PC-9 (cell line): ENCODE measurements around the gene RMI2. TPM values are rescaled to one million over a fixed set of nuclear protein-coding genes. Genes with fewer than 3 reads are reported as not detected.

Source experiments
- BruUV-seq: library from RNA; stranded (reverse); fragments of 400-500 nt; replicated peaks from 2 replicates; lab custom pipeline; 2021; lab: Mats Ljungman, UMichigan
- CTCF ChIA-PET: fragments of 300-600 bp; sonication (Branson Sonifier 250); formaldehyde crosslinking; loops from one replicate; lab custom pipeline; 2022; ENCODE audit warnings: antibody characterized with exemption; lab: Charles Lee
- POLR2A ChIA-PET: fragments of 300-600 bp; sonication (Branson Sonifier 250); formaldehyde crosslinking; loops from one replicate; lab custom pipeline; 2022; ENCODE audit warnings: antibody characterized with exemption; ENCODE audit not compliant: unreplicated experiment; lab: Charles Lee
- DNase-seq, 2 experiments: peaks; one replicate each; pipeline versions ENCODE4 v3.0.0 to v3.0.0-alpha.2; 2015 to 2022; ENCODE audit warnings: mixed read lengths in 1 of 2
- H2AFZ ChIP-seq: fragments of 200-600 bp; sonication (generic); 2 replicates; pipeline ENCODE4 v1.8.1; 2017; ENCODE audit warnings: antibody characterized with exemption
- H3F3A ChIP-seq: fragments of 200-600 bp; sonication (generic); 2 replicates; pipeline ENCODE4 v1.8.1; 2017; ENCODE audit warnings: antibody characterized with exemption, mild to moderate bottlenecking, low read depth; ENCODE audit not compliant: insufficient read depth
- H3K27ac ChIP-seq: fragments of 200-600 bp; sonication (generic); 2 replicates; pipeline ENCODE4 v1.6.1; 2016; ENCODE audit warnings: mixed run types
- H3K27me3 ChIP-seq: fragments of 200-600 bp; sonication (generic); 2 replicates; pipeline ENCODE4 v1.6.1; 2016; ENCODE audit warnings: low read depth, mixed run types; ENCODE audit not compliant: insufficient read depth
- H3K36me3 ChIP-seq: fragments of 200-600 bp; sonication (generic); 2 replicates; pipeline ENCODE4 v1.6.1; 2016; ENCODE audit warnings: low read depth, mixed run types
- H3K4me1 ChIP-seq: fragments of 200-600 bp; sonication (generic); replicated peaks from 2 replicates; pipeline ENCODE4 v1.6.1; 2016; ENCODE audit warnings: mixed run types; ENCODE audit not compliant: insufficient read depth
- H3K4me2 ChIP-seq: fragments of 200-600 bp; sonication (generic); 2 replicates; pipeline ENCODE4 v1.6.1; 2017; ENCODE audit warnings: mixed run types
- H3K4me3 ChIP-seq: fragments of 200-600 bp; sonication (generic); 2 replicates; pipeline ENCODE4 v1.6.1; 2016; ENCODE audit warnings: mixed run types
- H3K79me2 ChIP-seq: fragments of 200-600 bp; sonication (generic); 2 replicates; pipeline ENCODE4 v1.6.1; 2017; ENCODE audit warnings: low read depth, mixed run types
- H3K9me2 ChIP-seq: fragments of 200-600 bp; sonication (generic); 2 replicates; pipeline ENCODE4 v1.8.1; 2017; ENCODE audit warnings: mild to moderate bottlenecking; ENCODE audit not compliant: insufficient read depth
- H3K9me3 ChIP-seq: fragments of 200-600 bp; sonication (generic); 2 replicates; pipeline ENCODE4 v1.8.1; 2016; ENCODE audit warnings: low read depth; ENCODE audit not compliant: insufficient read depth
- H4K20me1 ChIP-seq: fragments of 200-600 bp; sonication (generic); 2 replicates; pipeline ENCODE4 v1.8.1; 2017; ENCODE audit not compliant: insufficient read depth
- EZH2 ChIP-seq: fragments of 200-600 bp; sonication (generic); IDR thresholded peaks from 2 replicates; pipeline ENCODE4 v1.8.0; 2017; ENCODE audit warnings: antibody characterized with exemption, low read depth
- intact Hi-C: fragments of 100-400 bp; cut with micrococcal nuclease; formaldehyde crosslinking; loops from one replicate; pipeline ENCODE4 v1.10.0; 2022; ENCODE audit not compliant: unreplicated experiment
- total RNA-seq: library from RNA; stranded (reverse); gene quantifications from 2 replicates; pipeline ENCODE4 v1.2.3, GENCODE V29; 2021
- TF ChIP-seq, protein P1 (sequence below): fragments of 200-600 bp; sonication (generic); conservative IDR thresholded peaks from 2 replicates; pipeline ENCODE4 v1.6.1; 2017; ENCODE audit warnings: mixed run types, antibody characterized with exemption, mild to moderate bottlenecking, moderate library complexity

Gene RMI2
- total RNA-seq, 1 experiment from 2014 or later, result 38.0 TPM

DNA sequence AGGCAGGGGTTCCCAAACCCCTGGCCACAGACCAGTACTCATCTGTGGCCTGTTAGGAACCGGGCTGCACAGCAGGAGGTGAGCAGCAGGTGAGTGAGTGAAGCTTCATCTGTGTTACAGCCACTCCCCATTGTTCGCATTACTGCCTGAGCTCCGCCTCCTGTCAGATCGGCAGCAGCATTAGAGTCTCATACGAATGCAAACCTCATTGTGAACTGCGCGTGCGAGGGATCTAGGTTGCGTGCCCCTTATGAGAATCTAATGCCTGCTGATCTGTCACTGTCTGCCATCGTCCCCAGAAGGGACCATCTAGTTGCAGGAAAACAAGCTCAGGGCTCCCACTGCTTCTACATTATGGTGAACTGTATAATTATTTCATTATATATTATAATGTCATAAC, 25.1 kb upstream of the RMI2 start:
- intact Hi-C loops, result no loop called here
- BruUV-seq, result no TSS peak
- H3K4me2 ChIP-seq, result no peak overlapping the region

DNA sequence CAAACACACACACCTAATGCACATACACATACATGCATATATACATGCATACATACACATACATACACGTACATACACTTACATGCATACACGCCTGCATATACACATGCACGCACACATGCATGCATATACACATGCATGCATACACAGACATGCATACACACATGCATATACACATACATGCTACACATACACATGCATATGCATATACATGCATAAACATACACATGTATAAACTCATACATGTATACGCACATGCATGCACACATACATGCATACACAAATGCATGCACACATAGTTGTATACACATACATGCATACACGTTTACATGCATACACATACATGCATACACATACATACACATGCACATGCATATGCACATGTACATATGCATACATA, 23.6 kb upstream of the RMI2 start:
- H3K4me2 ChIP-seq, result no peak overlapping the region
- H3K27me3 ChIP-seq, result no peaks in the 10 kb centered on the region
- H3K4me3 ChIP-seq, result no peak overlapping the region
- H3K36me3 ChIP-seq, result no peaks in the 10 kb centered on the region
- ChIA-PET CTCF (no interaction called here), POLR2A (no interaction called here)
- DNase-seq, result no peak
- no peak overlapping the region for H2AFZ ChIP-seq
- no peaks in the 10 kb centered on the region for H3K9me3 ChIP-seq
- no peak overlapping the region for H3K27ac ChIP-seq
- no peaks in the 10 kb centered on the region for H4K20me1 ChIP-seq
- no peaks in the 10 kb centered on the region for H3K79me2 ChIP-seq
- H3K9me2 ChIP-seq, result no peaks in the 10 kb centered on the region
- H3F3A ChIP-seq, result peaks cover 11% of the 10 kb centered on the region; the same call in 1 of the 2 replicates
- H3K4me1 ChIP-seq, result peaks cover 9% of the 10 kb centered on the region; the same call in 1 of the 2 replicates
- BruUV-seq, result no TSS peak
- TF ChIP-seq EZH2, result no peak
- TF ChIP-seq, protein P1, sequence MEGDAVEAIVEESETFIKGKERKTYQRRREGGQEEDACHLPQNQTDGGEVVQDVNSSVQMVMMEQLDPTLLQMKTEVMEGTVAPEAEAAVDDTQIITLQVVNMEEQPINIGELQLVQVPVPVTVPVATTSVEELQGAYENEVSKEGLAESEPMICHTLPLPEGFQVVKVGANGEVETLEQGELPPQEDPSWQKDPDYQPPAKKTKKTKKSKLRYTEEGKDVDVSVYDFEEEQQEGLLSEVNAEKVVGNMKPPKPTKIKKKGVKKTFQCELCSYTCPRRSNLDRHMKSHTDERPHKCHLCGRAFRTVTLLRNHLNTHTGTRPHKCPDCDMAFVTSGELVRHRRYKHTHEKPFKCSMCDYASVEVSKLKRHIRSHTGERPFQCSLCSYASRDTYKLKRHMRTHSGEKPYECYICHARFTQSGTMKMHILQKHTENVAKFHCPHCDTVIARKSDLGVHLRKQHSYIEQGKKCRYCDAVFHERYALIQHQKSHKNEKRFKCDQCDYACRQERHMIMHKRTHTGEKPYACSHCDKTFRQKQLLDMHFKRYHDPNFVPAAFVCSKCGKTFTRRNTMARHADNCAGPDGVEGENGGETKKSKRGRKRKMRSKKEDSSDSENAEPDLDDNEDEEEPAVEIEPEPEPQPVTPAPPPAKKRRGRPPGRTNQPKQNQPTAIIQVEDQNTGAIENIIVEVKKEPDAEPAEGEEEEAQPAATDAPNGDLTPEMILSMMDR, result no peak
- intact Hi-C loops, result no loop called here

More for the DNA sequence above, 25.1 kb upstream of the RMI2 start:
- Histone ChIP-seq H3K36me3 (no peaks in the 10 kb centered on the region), H3K9me3 (no peaks in the 10 kb centered on the region), H3K9me2 (no peaks in the 10 kb centered on the region), H2AFZ (no peak overlapping the region), H4K20me1 (no peaks in the 10 kb centered on the region), H3K79me2 (no peaks in the 10 kb centered on the region), H3K27ac (no peak overlapping the region), H3K27me3 (no peaks in the 10 kb centered on the region), H3K4me3 (no peak overlapping the region), H3F3A (peaks cover 11% of the 10 kb centered on the region; the same call in 1 of the 2 replicates), H3K4me1 (peaks cover 9% of the 10 kb centered on the region)
- POLR2A ChIA-PET, result no interaction called here
- no peak for TF ChIP-seq EZH2
- TF ChIP-seq, protein P1, result no peak
- CTCF ChIA-PET, result no interaction called here
- DNase-seq, result peak in 1 of 2 experiments; percentile 46

DNA sequence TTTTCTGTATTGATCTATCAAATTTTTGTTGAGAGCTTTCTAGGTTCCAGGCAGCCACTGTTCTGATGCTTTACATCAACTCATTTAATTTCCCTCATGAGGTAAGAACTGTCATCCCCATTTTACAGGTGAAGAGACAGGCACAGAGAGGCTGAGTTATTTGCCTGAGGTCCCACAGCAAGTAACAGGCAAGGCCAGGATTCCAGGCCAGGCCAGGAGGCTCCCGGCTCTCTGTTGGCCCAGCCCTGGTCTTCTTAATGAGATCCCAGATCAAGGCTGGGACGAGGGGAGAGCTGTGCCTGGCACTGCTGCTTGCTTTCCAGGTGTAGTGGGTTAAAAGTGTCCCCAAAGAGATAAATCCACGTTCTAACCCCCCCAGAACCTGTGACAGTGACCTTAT, 22.4 kb upstream of the RMI2 start:
- ChIA-PET CTCF (no interaction called here), POLR2A (interaction anchor here (0.6 kb wide), 1 partner anchor 67 kb away, joined by 8 read pairs; the partner anchor contains the start of gene SOCS1)
- no peak overlapping the region for H2AFZ ChIP-seq
- no peaks in the 10 kb centered on the region for H4K20me1 ChIP-seq
- peaks cover 9% of the 10 kb centered on the region; the same call in 1 of the 2 replicates for H3K4me1 ChIP-seq
- DNase-seq, result no peak
- BruUV-seq, result no TSS peak
- no peaks in the 10 kb centered on the region for H3K27me3 ChIP-seq
- H3K79me2 ChIP-seq, result no peaks in the 10 kb centered on the region
- no peaks in the 10 kb centered on the region for H3K9me3 ChIP-seq
- TF ChIP-seq EZH2, result no peak
- TF ChIP-seq, protein P1, result no peak
- peaks cover 12% of the 10 kb centered on the region; the same call in 1 of the 2 replicates for H3F3A ChIP-seq
- no peak overlapping the region for H3K27ac ChIP-seq
- intact Hi-C loops, result no loop called here
- H3K4me3 ChIP-seq, result no peak overlapping the region
- H3K36me3 ChIP-seq, result no peaks in the 10 kb centered on the region
- H3K4me2 ChIP-seq, result no peak overlapping the region
- H3K9me2 ChIP-seq, result no peaks in the 10 kb centered on the region
